Activated gamma-delta T cell (primary cell): Measurements from ENCODE around the gene TFDP1.

Experiments used
- DNase-seq: peaks from one replicate; lab custom pipeline; 2025; lab: John Stamatoyannopoulos, UW
- total RNA-seq, 2 donors: gene quantifications; one replicate each; lab custom pipeline; 2026; lab: John Stamatoyannopoulos, UW

The TFDP1 gene
- total RNA-seq = 20.4 to 39.3 reads per million in 2 donors

- peak; percentile 28 for DNase-seq
Measured at GRCh38 chr13:113584205-113584869, at the start of gene TFDP1. TSS of gene TFDP1 (plus strand) at chr13:113584753. CDS start at chr13:113585838, 1,085 bp downstream.

GRCh38 chr13:113535381-113535781 is 49.2 kb upstream of the TFDP1 start:
- DNase-seq = no peak

GRCh38 chr13:113536461-113537110 is 48.0 kb upstream of the TFDP1 start:
- no peak for DNase-seq

- DNase-seq = no peak
Measured at GRCh38 chr13:113537205-113537604, 47.3 kb upstream of the TFDP1 start.

GRCh38 chr13:113537909-113538688 is 46.5 kb upstream of the TFDP1 start:
- no peak for DNase-seq

GRCh38 chr13:113538689-113539058 is 45.9 kb upstream of the TFDP1 start:
- no peak for DNase-seq

- DNase-seq = no peak
Measured at GRCh38 chr13:113539176-113539575, 45.4 kb upstream of the TFDP1 start.

GRCh38 chr13:113539822-113540221 is 44.7 kb upstream of the TFDP1 start:
- DNase-seq = no peak

GRCh38 chr13:113540523-113540922 is 44.0 kb upstream of the TFDP1 start:
- no peak for DNase-seq

GRCh38 chr13:113542751-113543424 is 41.7 kb upstream of the TFDP1 start:
- no peak for DNase-seq

- no peak for DNase-seq
Measured at GRCh38 chr13:113544071-113544891, 40.3 kb upstream of the TFDP1 start.

- no peak for DNase-seq
Measured at GRCh38 chr13:113544896-113545295, 39.7 kb upstream of the TFDP1 start.

- DNase-seq = no peak
Measured at GRCh38 chr13:113545455-113545930, 39.1 kb upstream of the TFDP1 start.

- DNase-seq = no peak
Measured at GRCh38 chr13:113545931-113546516, 38.5 kb upstream of the TFDP1 start.

GRCh38 chr13:113546571-113547237 is 37.8 kb upstream of the TFDP1 start:
- no peak for DNase-seq

- no peak for DNase-seq
Measured at GRCh38 chr13:113547238-113547971, 37.1 kb upstream of the TFDP1 start.

- DNase-seq = no peak
Measured at GRCh38 chr13:113548171-113548641, 36.3 kb upstream of the TFDP1 start.

- DNase-seq = no peak
Measured at GRCh38 chr13:113548778-113549621, 35.6 kb upstream of the TFDP1 start.
